Urinary bladder (tissue), 4 donors: Measurements from ENCODE around the gene CNOT6. TPM values are rescaled to one million over a fixed set of nuclear protein-coding genes. Genes with fewer than 3 reads are reported as not detected.
"Not testable (repeated sequence)": the region's sequence is repeated elsewhere in the genome, so short reads cannot be mapped to it uniquely, and the experiment has no call there.

Experiments used
- DNase-seq: peaks from one replicate; pipeline ENCODE4 v3.0.0-alpha.2; 2015; ENCODE audit errors: extremely low spot score
- H3K27ac ChIP-seq: one replicate; pipeline ENCODE4 v1.5.1; 2013; ENCODE audit warnings: low read depth, mild to moderate bottlenecking, moderate library complexity
- H3K36me3 ChIP-seq: one replicate; pipeline ENCODE4 v1.6.1; 2013; ENCODE audit warnings: mild to moderate bottlenecking, moderate library complexity; ENCODE audit not compliant: insufficient read depth
- H3K4me1 ChIP-seq: one replicate; pipeline ENCODE4 v1.6.1; 2013; ENCODE audit warnings: mild to moderate bottlenecking, moderate library complexity; ENCODE audit not compliant: insufficient read depth
- H3K4me3 ChIP-seq: one replicate; pipeline ENCODE4 v1.5.1; 2013; ENCODE audit warnings: low read depth, low read length
- WGBS: extraction: QIAGEN DNeasy Blood & Tissue Kit; methylation state at CpG from one replicate; pipeline ENCODE4 v1.1.7; 2013; 5-methylcytosine and 5-hydroxymethylcytosine counted together
- polyA plus RNA-seq: library from polyadenylated mRNA; stranded (reverse); fragments of 200-250 nt; gene quantifications from one replicate; pipeline ENCODE4 v1.2.3, GENCODE V29; 2013
- total RNA-seq: library from RNA; depleted of rRNA; stranded (reverse); fragments of >200 nt; gene quantifications from one replicate; pipeline ENCODE4 v1.2.3, GENCODE V29; 2014
- donor health status: healthy with polysubstance abuse.
- donor health status: healthy.

Gene CNOT6
- total and polyA plus RNA-seq, 2 donors = 9.4 to 35.4 TPM

GRCh38 chr5:180515974-180516373 lies 21.8 kb downstream of the CNOT6 start:
- DNase-seq, H3K4me3 ChIP-seq, H3K27ac ChIP-seq, H3K4me1 ChIP-seq, H3K36me3 ChIP-seq: not testable (repeated sequence)
- 97% methylated on average over 7 of the region's 7 CpGs for WGBS

GRCh38 chr5:180516440-180516839 lies 22.3 kb downstream of the CNOT6 start:
- no peaks in the 10 kb centered on the region for H3K36me3 ChIP-seq
- H3K4me1 ChIP-seq = no peaks in the 10 kb centered on the region
- DNase-seq = no peak
- 77% methylated on average over 5 of the region's 5 CpGs for WGBS
- H3K27ac ChIP-seq = no peak overlapping the region
- H3K4me3 ChIP-seq = no peak overlapping the region

- no peaks in the 10 kb centered on the region for H3K4me1 ChIP-seq
- no peak for DNase-seq
- H3K36me3 ChIP-seq = no peaks in the 10 kb centered on the region
- WGBS = 86% methylated on average over 3 of the region's 3 CpGs
- H3K4me3 ChIP-seq = no peak overlapping the region
- no peak overlapping the region for H3K27ac ChIP-seq
These were observed 24.9 kb downstream of the CNOT6 start for GRCh38 chr5:180519098-180519497.

- Histone ChIP-seq H3K36me3 (no peaks in the 10 kb centered on the region), H3K27ac (no peak overlapping the region), H3K4me3 (no peak overlapping the region), H3K4me1 (no peaks in the 10 kb centered on the region)
- no peak for DNase-seq
- 96% methylated on average over 3 of the region's 3 CpGs for WGBS
These were observed 26.9 kb downstream of the CNOT6 start for GRCh38 chr5:180521101-180521500.

GRCh38 chr5:180521591-180521990 lies 27.4 kb downstream of the CNOT6 start:
- H3K36me3 ChIP-seq = no peaks in the 10 kb centered on the region
- no peaks in the 10 kb centered on the region for H3K4me1 ChIP-seq
- H3K27ac ChIP-seq = no peak overlapping the region
- DNase-seq = no peak
- no peak overlapping the region for H3K4me3 ChIP-seq
- 95% methylated on average over 1 of the region's 1 CpG for WGBS

- Histone ChIP-seq H3K4me3 (no peak overlapping the region), H3K36me3 (no peaks in the 10 kb centered on the region), H3K4me1 (no peaks in the 10 kb centered on the region), H3K27ac (no peak overlapping the region)
- DNase-seq = no peak
- WGBS = 80% methylated on average over 5 of the region's 5 CpGs
These were observed 28.2 kb downstream of the CNOT6 start for GRCh38 chr5:180522330-180522729.

GRCh38 chr5:180523629-180524466 lies 29.7 kb downstream of the CNOT6 start:
- peak; percentile 25 for DNase-seq

GRCh38 chr5:180525399-180525798 lies 31.2 kb downstream of the CNOT6 start:
- WGBS = 95% methylated on average over 4 of the region's 4 CpGs

More at GRCh38 chr5:180523629-180524466, 29.7 kb downstream of the CNOT6 start:
- no peaks in the 10 kb centered on the region for H3K4me1 ChIP-seq
- 47% methylated on average over 4 of the region's 4 CpGs for WGBS
- H3K36me3 ChIP-seq = no peaks in the 10 kb centered on the region
- H3K27ac ChIP-seq = no peak overlapping the region
- no peak overlapping the region for H3K4me3 ChIP-seq

GRCh38 chr5:180526269-180526668 lies 32.1 kb downstream of the CNOT6 start:
- no peak overlapping the region for H3K27ac ChIP-seq
- no peaks in the 10 kb centered on the region for H3K4me1 ChIP-seq
- WGBS = 80% methylated on average over 4 of the region's 4 CpGs
- DNase-seq = no peak
- H3K4me3 ChIP-seq = no peak overlapping the region
- no peaks in the 10 kb centered on the region for H3K36me3 ChIP-seq

More at GRCh38 chr5:180525399-180525798, 31.2 kb downstream of the CNOT6 start:
- Histone ChIP-seq H3K36me3 (no peaks in the 10 kb centered on the region), H3K4me3 (no peak overlapping the region), H3K4me1 (no peaks in the 10 kb centered on the region), H3K27ac (no peak overlapping the region)
- DNase-seq = no peak

- Histone ChIP-seq H3K27ac (no peak overlapping the region), H3K4me3 (no peak overlapping the region), H3K4me1 (no peaks in the 10 kb centered on the region), H3K36me3 (no peaks in the 10 kb centered on the region)
- 97% methylated on average over 15 of the region's 15 CpGs for WGBS
- no peak for DNase-seq
These were observed 33.5 kb downstream of the CNOT6 start for GRCh38 chr5:180527659-180528058.

GRCh38 chr5:180531036-180531585 lies 36.9 kb downstream of the CNOT6 start:
- not testable (repeated sequence) for H3K4me3 ChIP-seq, H3K36me3 ChIP-seq, H3K4me1 ChIP-seq, H3K27ac ChIP-seq, DNase-seq
- 92% methylated on average over 43 of the region's 43 CpGs for WGBS

- Histone ChIP-seq H3K4me3 (no peak overlapping the region), H3K36me3 (peaks cover 4% of the 10 kb centered on the region), H3K27ac (no peak overlapping the region), H3K4me1 (no peaks in the 10 kb centered on the region)
- WGBS = 99% methylated on average over 1 of the region's 1 CpG
- DNase-seq = no peak
These were observed 38.1 kb downstream of the CNOT6 start for GRCh38 chr5:180532268-180532667.

GRCh38 chr5:180533845-180534244 lies 39.7 kb downstream of the CNOT6 start:
- no peak overlapping the region for H3K27ac ChIP-seq

GRCh38 chr5:180535573-180535972 lies 41.4 kb downstream of the CNOT6 start:
- no peak for DNase-seq
- H3K4me3 ChIP-seq = no peak overlapping the region
- no peaks in the 10 kb centered on the region for H3K4me1 ChIP-seq
- H3K36me3 ChIP-seq = peaks cover 6% of the 10 kb centered on the region
- H3K27ac ChIP-seq = no peak overlapping the region
- 87% methylated on average over 4 of the region's 4 CpGs for WGBS

More at GRCh38 chr5:180533845-180534244, 39.7 kb downstream of the CNOT6 start:
- no peak overlapping the region for H3K4me3 ChIP-seq
- H3K4me1 ChIP-seq = no peaks in the 10 kb centered on the region
- 86% methylated on average over 1 of the region's 1 CpG for WGBS
- no peak for DNase-seq
- H3K36me3 ChIP-seq = peaks cover 5% of the 10 kb centered on the region
